SH-SY5Y (cell line): Measurements from ENCODE around the gene HMX3.

Experiments used
- GATA2 ChIP-seq: IDR thresholded peaks from 2 replicates; pipeline ENCODE4 v1.6.1; 2011; ENCODE audit warnings: mild to moderate bottlenecking, low read depth, low read length
- GATA3 ChIP-seq: IDR thresholded peaks from 2 replicates; pipeline ENCODE4 v1.6.1; 2011; ENCODE audit warnings: low read depth, mild to moderate bottlenecking, low read length, moderate library complexity

DNA sequence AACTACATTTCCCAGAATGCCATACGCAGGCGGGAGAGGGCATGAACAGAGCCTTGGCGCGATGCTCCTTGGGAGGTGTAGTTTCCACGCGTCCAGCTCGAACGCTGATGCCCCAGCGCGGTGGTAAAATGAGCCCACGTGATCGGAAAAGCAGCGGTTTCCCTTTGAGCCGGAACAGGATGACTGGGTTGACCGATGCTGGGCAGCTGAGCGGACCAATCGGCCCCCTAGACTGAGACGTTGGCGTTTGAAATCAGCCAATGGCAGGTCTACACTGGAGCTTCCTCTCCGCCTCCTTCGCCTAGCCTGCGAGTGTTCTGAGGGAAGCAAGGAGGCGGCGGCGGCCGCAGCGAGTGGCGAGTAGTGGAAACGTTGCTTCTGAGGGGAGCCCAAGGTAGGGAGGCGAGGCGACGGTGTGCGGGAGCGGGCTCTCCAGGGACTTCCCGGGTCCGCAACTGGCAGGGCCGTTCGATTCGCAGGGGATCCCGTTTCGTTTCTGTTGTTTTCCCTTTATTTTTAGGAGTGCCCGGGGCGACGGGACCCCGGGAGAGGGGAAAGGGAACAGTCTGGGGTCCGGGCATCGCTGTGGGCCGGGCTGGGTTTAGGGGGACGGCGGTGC, 18.4 kb downstream of the HMX3 start, which contains the start of gene BUB3:
- TF ChIP-seq GATA2 = no peak
- no peak for TF ChIP-seq GATA3
